Thyroid gland (tissue), 4 donors: ENCODE results near the gene ELAVL1.

Experiments used
- POLR2A ChIP-seq, 2 donors: fragments of 450-650 bp; IDR thresholded peaks; one replicate each; pipeline ENCODE4 v1.6.1; 2017; ENCODE audit warnings: antibody characterized with exemption in 2 of 2, mild to moderate bottlenecking in 2 of 2, moderate library complexity in 1 of 2
- TF ChIP-seq, protein P1 (sequence below), 6 experiments: fragments of 200-600 bp in 3 of 6; fragments of 450-650 bp in 3 of 6; sonication (generic) in 3 of 6; IDR thresholded peaks; one replicate each; pipeline ENCODE4 v1.5.1; 2016 to 2019; ENCODE audit warnings: antibody characterized with exemption in 6 of 6, mild to moderate bottlenecking in 2 of 6, inconsistent platforms in 1 of 6, moderate library complexity in 1 of 6

DNA sequence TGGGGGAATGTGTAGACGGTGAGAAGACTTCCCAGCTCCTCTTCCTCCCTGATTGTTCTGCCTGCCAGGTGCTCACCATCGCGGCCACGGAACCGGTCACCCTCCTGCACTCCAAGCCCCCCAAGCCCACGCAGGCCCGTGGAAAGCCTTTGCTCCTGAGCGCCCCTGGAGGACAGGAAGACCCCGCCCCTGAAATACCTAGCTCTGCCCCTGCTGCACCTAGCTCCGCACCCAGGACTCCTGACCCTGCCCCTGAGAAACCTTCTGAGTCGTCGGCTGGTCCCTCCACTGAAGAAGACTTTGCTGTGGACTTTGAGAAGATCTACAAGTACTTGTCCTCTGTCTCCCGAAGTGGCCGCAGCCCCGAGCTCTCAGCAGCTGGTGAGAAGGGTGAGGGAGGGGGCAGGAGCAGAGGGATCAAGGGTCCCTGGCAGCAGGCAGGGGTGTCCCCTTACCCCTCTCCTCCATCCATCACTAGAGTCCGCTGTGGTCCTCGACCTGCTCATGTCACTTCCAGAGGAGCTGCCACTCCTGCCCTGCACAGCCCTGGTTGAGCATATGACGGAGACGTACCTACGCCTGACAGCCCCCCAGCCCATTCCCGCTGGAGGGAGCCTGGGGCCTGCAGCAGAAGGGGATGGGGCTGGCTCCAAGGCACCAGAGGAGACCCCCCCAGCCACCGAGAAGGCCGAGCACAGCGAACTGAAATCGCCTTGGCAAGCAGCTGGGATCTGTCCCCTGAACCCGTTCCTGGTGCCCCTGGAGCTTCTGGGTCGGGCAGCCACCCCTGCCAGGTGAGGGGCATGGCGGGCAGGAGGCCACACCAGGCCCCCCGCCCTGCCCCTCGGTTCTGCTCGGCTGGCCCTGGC lies 83.2 kb downstream of the ELAVL1 start:
- TF ChIP-seq POLR2A (IDR thresholded peaks at IDR 0.05) = no peak
- TF ChIP-seq, protein P1, sequence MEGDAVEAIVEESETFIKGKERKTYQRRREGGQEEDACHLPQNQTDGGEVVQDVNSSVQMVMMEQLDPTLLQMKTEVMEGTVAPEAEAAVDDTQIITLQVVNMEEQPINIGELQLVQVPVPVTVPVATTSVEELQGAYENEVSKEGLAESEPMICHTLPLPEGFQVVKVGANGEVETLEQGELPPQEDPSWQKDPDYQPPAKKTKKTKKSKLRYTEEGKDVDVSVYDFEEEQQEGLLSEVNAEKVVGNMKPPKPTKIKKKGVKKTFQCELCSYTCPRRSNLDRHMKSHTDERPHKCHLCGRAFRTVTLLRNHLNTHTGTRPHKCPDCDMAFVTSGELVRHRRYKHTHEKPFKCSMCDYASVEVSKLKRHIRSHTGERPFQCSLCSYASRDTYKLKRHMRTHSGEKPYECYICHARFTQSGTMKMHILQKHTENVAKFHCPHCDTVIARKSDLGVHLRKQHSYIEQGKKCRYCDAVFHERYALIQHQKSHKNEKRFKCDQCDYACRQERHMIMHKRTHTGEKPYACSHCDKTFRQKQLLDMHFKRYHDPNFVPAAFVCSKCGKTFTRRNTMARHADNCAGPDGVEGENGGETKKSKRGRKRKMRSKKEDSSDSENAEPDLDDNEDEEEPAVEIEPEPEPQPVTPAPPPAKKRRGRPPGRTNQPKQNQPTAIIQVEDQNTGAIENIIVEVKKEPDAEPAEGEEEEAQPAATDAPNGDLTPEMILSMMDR (IDR thresholded peaks at IDR 0.05) = no peak
